Suppressor macrophage treated with lipopolysaccharide for 1 hour (primary cell): ENCODE data around the gene ARL4D.

Experiments
- DNase-seq, 3 donors: peaks; one replicate each; pipeline ENCODE4 v3.0.0-alpha.2; 2020 to 2022

ARL4D gene

GRCh38 chr17:43431714-43432523 is 33.1 kb downstream of the ARL4D start:
- DNase-seq = peak; percentile 10 to 36 (median 36)

GRCh38 chr17:43434902-43435319 is 36.1 kb downstream of the ARL4D start:
- no peak for DNase-seq

- no peak for DNase-seq
Measured at GRCh38 chr17:43437756-43438155, 39.0 kb downstream of the ARL4D start.

GRCh38 chr17:43438626-43439025 is 39.8 kb downstream of the ARL4D start:
- no peak for DNase-seq

- no peak for DNase-seq
Measured at GRCh38 chr17:43439041-43439440, 40.2 kb downstream of the ARL4D start.

GRCh38 chr17:43442711-43443110 is 43.9 kb downstream of the ARL4D start:
- no peak for DNase-seq

GRCh38 chr17:43443381-43443780 is 44.6 kb downstream of the ARL4D start:
- no peak for DNase-seq

GRCh38 chr17:43444223-43445008 is 45.6 kb downstream of the ARL4D start:
- DNase-seq = no peak

- no peak for DNase-seq
Measured at GRCh38 chr17:43445009-43445589, 46.3 kb downstream of the ARL4D start.

GRCh38 chr17:43446773-43447172 is 48.0 kb downstream of the ARL4D start:
- no peak for DNase-seq

- DNase-seq = no peak
Measured at GRCh38 chr17:43448720-43449469, 50.1 kb downstream of the ARL4D start.

GRCh38 chr17:43449470-43450248 is 50.9 kb downstream of the ARL4D start:
- DNase-seq = no peak
